HG03039 (cell line): ENCODE measurements around the gene ING1.

Experiments
- ATAC-seq: cut with Tn5 transposase; IDR thresholded peaks from one replicate; pipeline ENCODE4 v1.9.1; 2021; ENCODE audit warnings: mild to moderate bottlenecking, moderate library complexity; ENCODE audit not compliant: unreplicated experiment

Gene ING1

DNA sequence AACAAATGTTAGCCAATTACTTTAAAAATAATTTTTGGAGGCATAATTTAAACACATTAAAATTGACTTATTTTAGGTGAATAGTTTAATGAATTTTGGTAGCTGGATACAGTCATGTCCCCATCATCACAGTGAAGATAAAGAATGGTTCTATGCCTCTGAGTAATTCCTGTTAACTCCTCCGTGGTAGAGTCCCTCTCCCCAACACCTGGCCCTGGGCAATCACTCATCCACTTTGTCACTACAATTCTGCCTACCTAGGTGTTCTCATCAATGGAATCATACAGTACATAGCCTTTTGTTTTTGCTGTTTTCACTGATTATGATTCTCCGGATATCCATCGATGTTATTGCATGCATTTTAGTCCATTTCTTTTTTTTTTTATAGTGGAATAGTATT, 55.6 kb downstream of the ING1 start:
- no peak for ATAC-seq

DNA sequence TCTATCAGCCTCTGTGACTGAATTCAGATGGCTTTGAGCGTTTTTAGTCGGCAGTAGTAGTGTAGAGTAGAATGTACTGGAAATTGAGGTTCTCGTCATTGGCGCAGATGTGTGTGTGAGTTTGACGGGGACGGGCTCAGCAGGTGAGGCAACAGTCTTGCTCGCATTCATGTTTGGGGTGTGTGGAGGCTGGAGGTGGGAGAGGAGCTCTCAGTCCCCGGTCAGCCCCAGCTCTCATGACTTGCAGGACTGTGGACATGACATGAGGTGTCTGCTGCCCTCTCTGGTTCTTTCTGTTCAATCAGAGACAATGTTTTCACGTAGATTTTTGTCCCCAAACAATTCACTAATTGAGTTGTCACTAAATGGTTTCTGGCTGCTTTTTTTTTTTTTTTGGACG, 57.2 kb downstream of the ING1 start:
- ATAC-seq = no peak

DNA sequence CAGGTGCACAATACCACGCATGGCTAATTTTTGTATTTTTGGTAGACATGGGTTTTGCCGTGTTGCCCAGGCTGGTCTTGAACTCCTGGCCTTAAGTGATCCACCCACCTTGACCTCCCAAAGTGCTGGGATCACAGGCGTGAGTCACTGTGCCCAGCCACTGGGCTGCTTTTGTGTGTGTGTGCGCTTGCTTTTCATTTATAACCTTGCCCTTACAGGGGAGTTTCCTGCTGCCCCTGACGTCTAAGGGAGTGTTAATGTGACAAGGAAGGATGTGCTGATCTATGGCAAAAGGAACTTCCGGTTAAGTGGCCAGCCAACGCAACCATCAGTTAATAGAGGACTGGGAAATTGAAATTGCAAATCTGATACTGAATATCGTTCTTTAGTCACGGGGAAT, 57.7 kb downstream of the ING1 start:
- no peak for ATAC-seq

DNA sequence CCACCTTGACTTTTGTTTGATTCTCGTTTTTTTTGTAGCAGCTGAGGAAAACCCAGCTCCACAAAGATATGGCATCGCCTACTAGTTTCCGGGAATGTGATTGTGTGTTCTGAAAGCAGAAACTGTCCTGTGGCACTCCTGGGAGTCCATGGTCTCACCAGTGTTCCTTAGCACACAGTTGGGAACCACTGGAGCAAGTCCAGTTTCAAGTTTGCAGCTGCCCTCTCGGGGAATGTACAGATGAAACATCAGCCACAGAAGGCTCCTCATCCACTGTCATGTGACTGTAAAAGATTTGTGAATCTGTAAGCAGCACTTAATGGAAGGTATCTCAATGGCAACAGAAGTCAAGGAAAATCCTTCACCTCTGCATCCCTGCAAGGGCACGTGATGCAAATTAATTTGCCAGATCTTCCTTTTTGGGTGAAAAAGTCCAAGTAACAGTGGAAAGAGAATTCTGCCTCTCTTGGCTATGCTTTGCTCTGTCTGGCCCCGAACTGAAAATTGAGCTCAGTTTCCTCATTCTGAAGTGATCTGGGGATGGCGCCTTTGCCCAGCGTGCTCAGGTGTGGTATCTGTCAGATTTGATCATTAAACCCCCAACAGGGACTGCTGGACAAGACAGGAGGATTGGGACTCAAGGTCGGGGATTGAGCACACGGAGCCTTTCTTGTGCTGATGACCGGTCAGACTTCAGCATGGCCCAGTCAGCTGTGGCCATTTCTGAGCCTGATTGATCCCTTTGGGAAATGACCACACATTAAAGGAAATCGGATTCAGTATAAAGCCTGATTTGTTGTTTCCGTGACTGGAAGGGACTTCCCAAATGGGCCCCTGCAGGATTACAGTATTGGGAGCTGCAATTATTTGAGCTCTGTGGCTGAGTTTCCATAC, 58.8 kb downstream of the ING1 start:
- ATAC-seq = no peak
